Peyer's patch (tissue), 4 donors: Measurements from ENCODE around the gene CBX5.

Experiments
- POLR2A ChIP-seq, 2 donors: fragments of 450-650 bp; IDR thresholded peaks; one replicate each; pipeline ENCODE4 v1.5.1; 2017; ENCODE audit warnings: antibody characterized with exemption in 2 of 2, mild to moderate bottlenecking in 2 of 2, moderate library complexity in 2 of 2
- TF ChIP-seq, protein P1 (sequence below), 6 experiments: fragments of 450-650 bp in 4 of 6; fragments of 200-600 bp in 2 of 6; sonication (generic) in 1 of 6; IDR thresholded peaks; one replicate each; pipeline ENCODE4 v1.5.1; 2017 to 2019; ENCODE audit warnings: antibody characterized with exemption in 6 of 6, mild to moderate bottlenecking in 3 of 6, moderate library complexity in 1 of 6

DNA sequence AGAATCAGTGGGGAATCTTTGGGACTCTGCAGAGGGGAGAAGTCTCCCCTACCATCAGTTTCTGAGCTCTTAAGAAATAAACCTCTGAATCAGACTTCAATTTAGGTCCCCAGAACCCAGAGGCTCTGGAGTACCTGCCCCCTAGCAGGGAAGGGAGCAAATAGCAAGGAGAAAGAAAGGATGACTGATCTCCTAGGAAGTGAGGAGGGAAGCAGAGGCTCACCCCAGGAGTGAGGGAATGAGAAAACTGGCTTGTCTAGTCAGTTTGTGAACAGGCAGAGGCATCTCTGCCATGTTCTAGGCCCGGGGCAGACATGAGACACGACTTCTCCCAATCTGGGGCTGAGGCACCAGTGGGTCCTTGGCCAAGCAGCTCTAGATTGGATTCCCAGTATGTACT is 66.8 kb downstream of the CBX5 start:
- TF ChIP-seq, protein P1, sequence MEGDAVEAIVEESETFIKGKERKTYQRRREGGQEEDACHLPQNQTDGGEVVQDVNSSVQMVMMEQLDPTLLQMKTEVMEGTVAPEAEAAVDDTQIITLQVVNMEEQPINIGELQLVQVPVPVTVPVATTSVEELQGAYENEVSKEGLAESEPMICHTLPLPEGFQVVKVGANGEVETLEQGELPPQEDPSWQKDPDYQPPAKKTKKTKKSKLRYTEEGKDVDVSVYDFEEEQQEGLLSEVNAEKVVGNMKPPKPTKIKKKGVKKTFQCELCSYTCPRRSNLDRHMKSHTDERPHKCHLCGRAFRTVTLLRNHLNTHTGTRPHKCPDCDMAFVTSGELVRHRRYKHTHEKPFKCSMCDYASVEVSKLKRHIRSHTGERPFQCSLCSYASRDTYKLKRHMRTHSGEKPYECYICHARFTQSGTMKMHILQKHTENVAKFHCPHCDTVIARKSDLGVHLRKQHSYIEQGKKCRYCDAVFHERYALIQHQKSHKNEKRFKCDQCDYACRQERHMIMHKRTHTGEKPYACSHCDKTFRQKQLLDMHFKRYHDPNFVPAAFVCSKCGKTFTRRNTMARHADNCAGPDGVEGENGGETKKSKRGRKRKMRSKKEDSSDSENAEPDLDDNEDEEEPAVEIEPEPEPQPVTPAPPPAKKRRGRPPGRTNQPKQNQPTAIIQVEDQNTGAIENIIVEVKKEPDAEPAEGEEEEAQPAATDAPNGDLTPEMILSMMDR (IDR thresholded peaks at IDR 0.05), result no peak
- TF ChIP-seq POLR2A (IDR thresholded peaks at IDR 0.05), result no peak
